ENCODE data around the gene BPI. TPM values are rescaled to one million over a fixed set of nuclear protein-coding genes. Genes with fewer than 3 reads are reported as not detected.

BPI gene
- total RNA-seq, 1 experiment from 2014 or later: not detected

DNA sequence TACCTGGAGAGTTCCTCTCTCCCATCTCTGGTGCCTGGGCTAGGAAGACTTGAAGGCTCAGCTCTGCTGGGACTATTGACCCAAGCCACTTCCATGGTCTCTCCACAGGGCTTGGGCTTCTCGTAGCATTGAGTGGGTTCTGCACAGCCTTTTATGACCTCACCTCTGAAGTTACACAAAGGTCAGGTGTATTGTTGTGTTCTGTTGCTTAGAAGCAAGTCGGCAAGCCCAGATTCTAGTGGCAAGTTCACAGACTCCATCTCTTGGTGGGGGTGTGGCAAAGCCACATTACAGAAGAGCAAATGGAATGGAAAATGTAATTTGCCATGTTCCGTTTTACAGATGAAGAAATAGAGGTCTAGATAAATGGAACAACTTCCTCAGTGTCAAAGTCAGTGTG, 13.5 kb downstream of the BPI start:
- Histone ChIP-seq H3K23ac (ENCODE audit: insufficient read length, low read depth, low read length) (no peak overlapping the region), H4K8ac (replicated peaks; ENCODE audit: insufficient read length, low read depth, low read length) (no peak overlapping the region), H2BK12ac (ENCODE audit: insufficient read length, low read depth, low read length) (no peak overlapping the region), H3K9ac (ENCODE audit: extremely low read depth, insufficient read length, low read length) (no peak overlapping the region), H3K9me3 (ENCODE audit: control insufficient read depth, low read depth, low read length) (no peaks in the 10 kb centered on the region), H2AK5ac (ENCODE audit: insufficient read length, low read length) (no peak overlapping the region), H2BK20ac (ENCODE audit: low read depth, low read length, poor library complexity, severe bottlenecking) (no peak overlapping the region), H3K4me2 (ENCODE audit: insufficient read depth, insufficient read length, low read length) (no peak overlapping the region), H3K79me1 (ENCODE audit: insufficient read depth, low read depth, low read length, poor library complexity, severe bottlenecking) (no peaks in the 10 kb centered on the region), H3K79me2 (ENCODE audit: insufficient read depth, low read length) (no peaks in the 10 kb centered on the region), H2BK15ac (ENCODE audit: low read depth, low read length) (no peak overlapping the region), H4K20me1 (ENCODE audit: control insufficient read depth, insufficient read depth, insufficient read length) (no peaks in the 10 kb centered on the region), H3K18ac (ENCODE audit: insufficient read length, low read depth, low read length) (no peak overlapping the region), H3K4me1 (ENCODE audit: insufficient read depth, low read length) (no peaks in the 10 kb centered on the region), H3K23me2 (ENCODE audit: insufficient read length, low read depth, low read length, poor library complexity, severe bottlenecking) (no peaks in the 10 kb centered on the region), H4K91ac (ENCODE audit: insufficient read length, low read depth, low read length) (no peak overlapping the region), H3K27me3 (ENCODE audit: insufficient read depth, low read length) (no peaks in the 10 kb centered on the region), H3K27ac (ENCODE audit: insufficient read length, low read depth, low read length) (no peak overlapping the region), H2BK5ac (ENCODE audit: insufficient read length, low read length) (no peak overlapping the region), H3K4ac (ENCODE audit: low read depth, low read length) (no peak overlapping the region), H3T11ph (ENCODE audit: low read length) (no peak overlapping the region), H2AFZ (ENCODE audit: low read length) (no peak overlapping the region), H2BK120ac (ENCODE audit: low read depth, low read length, poor library complexity, severe bottlenecking) (no peak overlapping the region), H3K14ac (ENCODE audit: insufficient read depth, low read length) (no peak overlapping the region), H3K56ac (ENCODE audit: insufficient read length, low read depth, low read length) (no peak overlapping the region), H4K5ac (ENCODE audit: insufficient read length, low read depth, low read length) (no peak overlapping the region)
- no peak overlapping the region for H3K27ac Mint-ChIP-seq
- H3K4me1 Mint-ChIP-seq: peaks cover 0 to 3% of the 10 kb centered on the region in 2 experiments; a peak in 1 of 4 replicates
- peaks cover 24% of the 10 kb centered on the region for H3K27me3 Mint-ChIP-seq (ENCODE audit: low read depth)
- no peaks in the 10 kb centered on the region for H3K9me3 Mint-ChIP-seq
- no peak overlapping the region for H3K4me3 Mint-ChIP-seq
- no peaks in the 10 kb centered on the region for H3K36me3 Mint-ChIP-seq (ENCODE audit: insufficient read depth in 1 of 3, low read depth in 3 of 3)
- DNase-seq: no peak
- WGBS (ENCODE audit: extremely low coverage, insufficient read length, low lambda C conversion rate): no CpG with 5 or more reads among the region's 3 CpGs
- TF ChIP-seq CTCF (conservative IDR thresholded peaks at IDR 0.05): no peak
